GM19455 (cell line): ENCODE data around the gene TMUB2.

Experiments used
- ATAC-seq: cut with Tn5 transposase; IDR thresholded peaks from one replicate; pipeline ENCODE4 v1.9.1; 2021; ENCODE audit not compliant: unreplicated experiment

Gene TMUB2

GRCh38 chr17:44176671-44177501, 9.9 kb upstream of the TMUB2 start:
- no peak for ATAC-seq

- ATAC-seq = no peak
Measured at GRCh38 chr17:44177640-44178039, 9.1 kb upstream of the TMUB2 start.

GRCh38 chr17:44178133-44178532, 8.6 kb upstream of the TMUB2 start:
- ATAC-seq = no peak

- no peak for ATAC-seq
Measured at GRCh38 chr17:44183024-44183423, 3.7 kb upstream of the TMUB2 start.

- ATAC-seq = no peak
Measured at GRCh38 chr17:44184212-44184810, 2.5 kb upstream of the TMUB2 start.

GRCh38 chr17:44187131-44187899, 543 bp downstream of the TMUB2 start:
- ATAC-seq = peak; percentile 42

- no peak for ATAC-seq
Measured at GRCh38 chr17:44188576-44189403, 2.0 kb downstream of the TMUB2 start.

GRCh38 chr17:44190481-44190880, 3.7 kb downstream of the TMUB2 start:
- no peak for ATAC-seq

- ATAC-seq = no peak
Measured at GRCh38 chr17:44191369-44191768, 4.6 kb downstream of the TMUB2 start.

GRCh38 chr17:44191941-44192496, 5.2 kb downstream of the TMUB2 start:
- no peak for ATAC-seq

- ATAC-seq = no peak
Measured at GRCh38 chr17:44192750-44193149, 6.0 kb downstream of the TMUB2 start.

GRCh38 chr17:44193326-44194084, 6.7 kb downstream of the TMUB2 start:
- no peak for ATAC-seq

GRCh38 chr17:44197107-44197506, 10.3 kb downstream of the TMUB2 start:
- ATAC-seq = no peak

- ATAC-seq = no peak
Measured at GRCh38 chr17:44197980-44198720, 11.4 kb downstream of the TMUB2 start.

GRCh38 chr17:44198721-44199552, 12.2 kb downstream of the TMUB2 start:
- peak; percentile 22 for ATAC-seq

- peak; percentile 63 for ATAC-seq
Measured at GRCh38 chr17:44199553-44200477, 13.0 kb downstream of the TMUB2 start, which contains the start of gene ATXN7L3. TSS of gene ATXN7L3 (minus strand) at chr17:44199884. CDS start at chr17:44198070, 1,814 bp downstream.
